HL-60 (cell line): ENCODE results near the gene KDM3B.

Source experiments
- CTCF ChIP-seq: IDR thresholded peaks from one replicate; pipeline ENCODE4 v1.5.1; 2011; ENCODE audit warnings: low read length, control low read depth, inconsistent platforms; ENCODE audit not compliant: insufficient read depth
- REST ChIP-seq: IDR thresholded peaks from 2 replicates; pipeline ENCODE4 v1.6.1; 2012; ENCODE audit warnings: low read depth; ENCODE audit not compliant: insufficient replicate concordance

- TF ChIP-seq CTCF, result no peak
- no peak for TF ChIP-seq REST
Observed at GRCh38 chr5:138482638-138483037, 130.2 kb downstream of the KDM3B start.
